HG02885 (cell line): Measurements from ENCODE around the gene TCF7L2.

Experiments
- ATAC-seq: cut with Tn5 transposase; IDR thresholded peaks from one replicate; pipeline ENCODE4 v1.9.1; 2021; ENCODE audit warnings: mild to moderate bottlenecking; ENCODE audit not compliant: unreplicated experiment, poor library complexity

The TCF7L2 gene

DNA sequence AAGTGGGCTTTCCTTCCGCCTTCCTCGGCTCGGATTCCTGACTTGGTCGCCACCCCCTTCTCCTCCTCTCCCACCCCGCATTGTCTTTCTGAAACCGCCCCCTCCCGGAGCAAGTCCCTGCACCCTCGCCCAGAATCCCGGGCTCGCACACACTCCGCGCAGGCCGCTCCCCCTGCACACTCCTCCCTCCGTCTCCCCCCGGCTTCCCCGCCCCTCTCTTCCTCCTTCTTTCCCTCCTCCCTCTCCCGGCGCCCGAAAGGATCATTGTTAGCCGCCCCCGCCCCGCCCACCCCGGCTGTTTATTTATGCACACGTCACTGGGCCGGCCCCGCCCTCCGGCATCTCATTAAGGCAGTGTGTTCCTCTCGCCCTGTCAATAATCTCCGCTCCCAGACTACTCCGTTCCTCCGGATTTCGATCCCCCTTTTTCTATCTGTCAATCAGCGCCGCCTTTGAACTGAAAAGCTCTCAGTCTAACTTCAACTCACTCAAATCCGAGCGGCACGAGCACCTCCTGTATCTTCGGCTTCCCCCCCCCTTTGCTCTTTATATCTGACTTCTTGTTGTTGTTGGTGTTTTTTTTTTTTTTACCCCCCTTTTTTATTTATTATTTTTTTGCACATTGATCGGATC is at the start of gene TCF7L2:
Gene TCF7L2 (plus strand): TSS at position 373 of the 633 bp plus-strand sequence. CDS start 510 bp downstream, outside the sequence.
- ATAC-seq: no peak

- no peak for ATAC-seq
Measured at GRCh38 chr10:112902730-112903129, 47.3 kb upstream of the TCF7L2 start.

- ATAC-seq: no peak
Measured at GRCh38 chr10:112904000-112904399, 46.0 kb upstream of the TCF7L2 start.

DNA sequence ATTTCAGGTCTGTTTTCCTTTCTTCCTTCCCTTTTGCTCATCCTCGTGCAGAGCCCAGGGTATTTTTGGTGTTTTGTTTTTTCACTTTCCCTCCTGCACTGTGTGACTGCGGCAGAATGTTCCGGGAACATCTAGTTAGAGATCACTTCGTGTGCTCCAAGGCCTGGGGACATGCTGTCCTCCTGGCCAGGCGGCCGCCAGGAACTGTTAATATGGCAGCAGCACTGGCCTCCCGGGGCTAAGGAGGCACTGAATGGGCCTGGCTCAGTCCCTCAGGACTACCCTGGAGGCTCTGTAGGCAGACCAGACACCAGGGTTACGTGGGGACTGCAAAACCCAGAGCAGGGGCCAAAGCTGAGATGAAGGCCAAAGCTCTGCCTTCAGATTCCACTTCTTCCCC is 43.1 kb upstream of the TCF7L2 start:
- no peak for ATAC-seq

DNA sequence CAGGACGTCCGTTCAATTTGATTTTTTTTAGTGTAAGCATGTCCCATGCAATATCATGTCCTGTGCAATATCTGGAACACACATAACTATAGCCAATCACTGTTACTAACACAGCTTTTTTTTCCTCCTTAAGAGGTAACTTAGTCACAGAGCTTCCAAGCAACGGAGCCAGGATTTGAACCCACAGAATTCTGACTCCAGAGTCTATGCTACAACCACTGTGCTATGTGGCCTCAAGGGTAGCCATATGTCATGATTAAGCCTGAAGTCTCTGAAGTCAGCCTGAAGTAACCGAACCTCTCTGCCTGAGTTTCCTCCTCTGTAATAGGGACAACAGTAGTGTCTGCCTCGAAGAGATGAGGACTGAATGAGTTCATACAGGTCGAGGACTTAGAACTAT is 42.2 kb upstream of the TCF7L2 start:
- no peak for ATAC-seq

DNA sequence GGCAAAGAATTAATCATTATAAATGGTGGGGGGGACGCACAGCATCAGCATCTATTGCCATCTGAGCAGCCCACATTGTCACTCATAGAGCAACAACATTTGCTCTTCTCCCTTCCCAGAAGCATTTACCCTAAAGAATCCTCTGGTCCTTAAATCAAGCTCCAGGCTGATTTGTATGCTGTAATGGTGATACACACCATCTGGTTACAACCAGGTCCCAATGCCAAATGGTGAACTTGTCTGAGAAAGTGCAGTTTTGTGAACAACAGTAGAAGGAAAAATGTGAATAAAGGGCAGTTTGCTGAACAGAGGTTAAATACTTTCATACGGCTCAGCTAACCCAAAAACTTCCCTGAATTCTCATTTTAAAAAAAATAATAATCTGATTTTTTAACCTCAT is 38.8 kb upstream of the TCF7L2 start:
- ATAC-seq: no peak

- ATAC-seq: no peak
Measured at GRCh38 chr10:112912410-112912928, 37.6 kb upstream of the TCF7L2 start.

DNA sequence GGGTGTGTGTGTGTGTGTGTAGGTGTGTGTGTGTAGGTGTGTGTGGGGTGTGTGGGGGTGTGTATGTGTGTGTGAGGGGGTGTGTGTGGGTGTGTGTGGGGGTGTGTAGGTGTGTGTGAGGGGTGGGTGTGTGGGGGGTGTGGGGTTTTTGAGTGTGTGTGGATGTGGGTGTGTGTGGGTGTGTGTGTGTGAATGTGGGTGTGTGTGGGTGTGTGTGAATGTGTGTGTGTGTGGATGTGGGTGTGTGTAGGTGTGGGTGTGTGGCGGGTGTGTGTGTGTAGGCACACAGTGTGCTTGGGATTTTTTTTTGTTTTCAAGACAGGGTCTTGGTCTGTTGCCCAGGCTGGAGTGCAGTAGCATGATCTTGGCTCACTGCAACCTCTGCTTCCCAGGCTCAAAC is 36.8 kb upstream of the TCF7L2 start:
- no peak for ATAC-seq

DNA sequence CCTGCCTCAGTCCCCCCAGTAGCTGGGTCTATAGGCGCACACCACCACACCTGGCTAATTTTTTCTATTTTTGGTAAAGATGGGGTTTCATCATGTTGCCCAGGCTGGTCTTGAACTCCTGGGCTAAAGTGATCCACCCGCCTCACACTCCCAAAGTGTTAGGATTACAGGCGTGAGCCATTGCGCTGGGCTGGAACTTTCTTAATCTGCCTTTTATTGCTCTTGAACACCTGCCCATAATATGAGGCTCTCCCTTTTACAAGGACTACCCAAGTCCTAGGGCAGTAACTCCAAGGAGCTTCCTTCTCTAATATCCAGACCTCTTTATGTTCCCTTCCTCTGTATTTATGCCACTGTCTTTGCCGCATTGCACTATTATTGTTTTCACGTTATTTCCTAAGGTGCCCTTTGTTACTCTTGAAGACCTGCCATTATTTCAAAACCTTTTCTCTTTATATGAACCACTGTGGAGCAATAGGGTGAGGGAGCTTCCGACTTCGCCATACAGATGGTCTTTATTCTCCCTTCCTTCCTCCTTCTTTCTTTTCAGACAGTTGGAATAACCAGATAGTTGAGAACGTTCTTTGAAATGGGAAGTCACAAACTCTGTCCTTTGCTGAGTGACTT is 36.3 kb upstream of the TCF7L2 start:
- ATAC-seq: no peak

GRCh38 chr10:112914288-112914952 is 35.6 kb upstream of the TCF7L2 start:
- ATAC-seq: no peak

- ATAC-seq: no peak
Measured at GRCh38 chr10:112915590-112916572, 34.2 kb upstream of the TCF7L2 start.

- ATAC-seq: no peak
Measured at GRCh38 chr10:112917681-112918080, 32.4 kb upstream of the TCF7L2 start.

DNA sequence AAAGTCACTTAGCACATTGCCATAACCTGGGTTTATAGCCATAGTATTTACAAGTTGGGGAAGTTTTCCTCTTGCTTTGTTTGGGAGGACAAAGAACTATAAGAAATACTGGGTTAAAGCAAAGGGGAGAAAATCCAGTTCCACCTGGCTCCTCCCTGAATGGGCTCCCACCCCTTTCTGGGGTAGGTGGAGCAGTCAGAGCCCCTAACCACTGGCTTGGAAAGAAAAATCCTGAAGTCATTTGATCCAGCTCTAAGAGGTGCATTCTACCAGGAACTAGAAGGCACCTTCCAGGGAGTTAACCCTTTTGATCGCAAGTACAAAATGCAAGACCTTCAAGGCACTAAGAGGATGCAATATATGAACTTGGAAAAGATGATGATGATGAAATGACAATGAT is 31.3 kb upstream of the TCF7L2 start:
- ATAC-seq: no peak

DNA sequence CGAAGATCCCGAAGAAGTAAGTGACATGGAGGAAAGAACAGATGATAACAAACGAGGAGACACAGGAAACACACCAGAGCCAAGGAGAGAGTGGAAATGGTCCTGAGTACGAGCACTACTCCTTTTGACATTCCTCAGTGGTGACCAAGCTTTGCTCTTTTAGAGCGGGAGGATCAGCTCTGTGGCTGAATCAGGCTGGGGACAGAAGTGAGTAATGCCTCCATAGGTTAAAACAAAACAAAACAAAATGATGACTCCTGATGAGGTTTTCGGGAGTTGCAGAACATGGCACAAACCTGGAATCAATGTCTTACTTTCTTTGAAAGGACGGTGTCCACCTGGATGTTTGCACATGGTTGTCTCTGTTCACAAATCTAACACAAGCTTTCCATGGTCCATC is 30.3 kb upstream of the TCF7L2 start:
- no peak for ATAC-seq

GRCh38 chr10:112926906-112927688 is 22.9 kb upstream of the TCF7L2 start:
- ATAC-seq: no peak

GRCh38 chr10:112927980-112928379 is 22.1 kb upstream of the TCF7L2 start:
- no peak for ATAC-seq

DNA sequence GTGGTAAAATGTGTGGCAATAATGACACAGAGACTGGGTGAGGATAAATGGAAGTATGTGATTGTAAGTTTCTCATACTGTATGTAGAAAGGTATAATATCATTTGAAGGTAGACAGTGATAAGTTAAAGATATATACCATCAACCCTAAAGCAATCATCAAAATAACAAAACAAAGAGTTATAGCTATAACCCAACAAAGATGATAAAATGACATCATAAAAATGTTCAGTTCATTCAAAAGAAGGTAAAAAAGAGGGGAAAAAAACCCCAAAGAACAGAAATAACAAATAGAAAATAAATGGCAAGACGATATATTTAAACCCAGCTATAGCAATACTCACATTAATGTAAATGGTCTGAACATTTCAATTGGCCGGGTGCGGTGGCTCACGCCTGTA is 17.4 kb upstream of the TCF7L2 start:
- ATAC-seq: no peak

GRCh38 chr10:112934193-112934592 is 15.9 kb upstream of the TCF7L2 start:
- ATAC-seq: no peak

DNA sequence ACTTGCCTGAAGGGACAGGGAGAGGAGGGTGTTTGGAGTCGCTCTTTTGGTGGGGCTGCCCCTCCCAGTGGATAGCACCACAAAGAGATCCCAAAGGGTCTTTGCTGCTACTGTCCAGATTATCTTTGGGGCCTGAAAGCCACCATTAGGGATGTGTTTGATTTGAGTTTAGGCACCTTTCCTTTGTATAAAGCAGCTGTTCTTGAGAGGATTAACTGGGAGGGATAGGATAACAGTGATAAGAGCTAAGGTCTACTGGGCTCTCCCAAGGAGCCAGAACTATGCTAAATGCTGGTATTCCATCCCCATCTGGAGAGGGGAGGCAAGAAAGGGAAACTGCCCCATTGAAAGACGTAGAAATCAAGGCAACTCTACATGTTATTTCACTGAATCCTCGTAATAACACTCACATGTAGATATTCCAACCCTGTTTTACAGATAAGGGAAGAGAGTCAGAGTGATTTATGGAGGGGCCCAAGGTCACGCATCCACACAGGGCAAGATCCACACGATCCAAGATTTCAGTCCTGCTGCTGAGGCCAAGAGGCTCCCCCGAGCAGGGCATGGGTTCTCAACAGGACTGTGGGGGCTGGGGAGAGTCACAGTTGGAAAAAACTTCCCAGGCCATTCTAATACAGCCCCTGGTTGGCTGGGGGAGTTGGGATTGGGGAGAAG is 11.1 kb upstream of the TCF7L2 start:
- no peak for ATAC-seq
